Urinary bladder (tissue), 4 donors: Measurements from ENCODE around the gene TMEM248. TPM values are rescaled to one million over a fixed set of nuclear protein-coding genes. Genes with fewer than 3 reads are reported as not detected.
"Not testable (repeated sequence)": the region's sequence is repeated elsewhere in the genome, so short reads cannot be mapped to it uniquely, and the experiment has no call there.

Source experiments
- DNase-seq: peaks from one replicate; pipeline ENCODE4 v3.0.0-alpha.2; 2015; ENCODE audit errors: extremely low spot score
- H3K27ac ChIP-seq: one replicate; pipeline ENCODE4 v1.5.1; 2013; ENCODE audit warnings: low read depth, mild to moderate bottlenecking, moderate library complexity
- H3K36me3 ChIP-seq: one replicate; pipeline ENCODE4 v1.6.1; 2013; ENCODE audit warnings: mild to moderate bottlenecking, moderate library complexity; ENCODE audit not compliant: insufficient read depth
- H3K4me1 ChIP-seq: one replicate; pipeline ENCODE4 v1.6.1; 2013; ENCODE audit warnings: mild to moderate bottlenecking, moderate library complexity; ENCODE audit not compliant: insufficient read depth
- H3K4me3 ChIP-seq: one replicate; pipeline ENCODE4 v1.5.1; 2013; ENCODE audit warnings: low read depth, low read length
- WGBS: extraction: QIAGEN DNeasy Blood & Tissue Kit; methylation state at CpG from one replicate; pipeline ENCODE4 v1.1.7; 2013; 5-methylcytosine and 5-hydroxymethylcytosine counted together
- polyA plus RNA-seq: library from polyadenylated mRNA; stranded (reverse); fragments of 200-250 nt; gene quantifications from one replicate; pipeline ENCODE4 v1.2.3, GENCODE V29; 2013
- total RNA-seq: library from RNA; depleted of rRNA; stranded (reverse); fragments of >200 nt; gene quantifications from one replicate; pipeline ENCODE4 v1.2.3, GENCODE V29; 2014
- donor health status: healthy with polysubstance abuse.
- donor health status: healthy.

Gene TMEM248
- total and polyA plus RNA-seq, 2 donors, result 57.8 to 82.1 TPM

GRCh38 chr7:66970310-66970709 is 49.3 kb downstream of the TMEM248 start:
- no peak overlapping the region for H3K27ac ChIP-seq
- no peak overlapping the region for H3K4me3 ChIP-seq
- no peaks in the 10 kb centered on the region for H3K4me1 ChIP-seq
- no peak for DNase-seq
- no peaks in the 10 kb centered on the region for H3K36me3 ChIP-seq
- WGBS, result 70% methylated on average over 5 of the region's 5 CpGs

GRCh38 chr7:66974986-66975590 is 54.1 kb downstream of the TMEM248 start:
- no peaks in the 10 kb centered on the region for H3K4me1 ChIP-seq
- no peak for DNase-seq
- no peak overlapping the region for H3K4me3 ChIP-seq
- 82% methylated on average over 15 of the region's 15 CpGs for WGBS
- no peaks in the 10 kb centered on the region for H3K36me3 ChIP-seq
- no peak overlapping the region for H3K27ac ChIP-seq

GRCh38 chr7:66978312-66978711 is 57.3 kb downstream of the TMEM248 start:
- not testable (repeated sequence) for H3K4me1 ChIP-seq, H3K27ac ChIP-seq, H3K4me3 ChIP-seq, DNase-seq, H3K36me3 ChIP-seq
- WGBS, result 84% methylated on average over 5 of the region's 5 CpGs

GRCh38 chr7:66979013-66979412 is 58.0 kb downstream of the TMEM248 start:
- not testable (repeated sequence) for H3K27ac ChIP-seq, H3K4me1 ChIP-seq, H3K36me3 ChIP-seq, H3K4me3 ChIP-seq, DNase-seq
- WGBS, result 91% methylated on average over 2 of the region's 2 CpGs

- WGBS, result 93% methylated on average over 1 of the region's 1 CpG
- H3K36me3 ChIP-seq, H3K27ac ChIP-seq, DNase-seq, H3K4me1 ChIP-seq, H3K4me3 ChIP-seq: not testable (repeated sequence)
These were observed 59.3 kb downstream of the TMEM248 start for GRCh38 chr7:66980336-66980735.

GRCh38 chr7:66989552-66989951 is 68.5 kb downstream of the TMEM248 start:
- not testable (repeated sequence) for H3K27ac ChIP-seq, H3K36me3 ChIP-seq, DNase-seq, H3K4me1 ChIP-seq, H3K4me3 ChIP-seq
- 94% methylated on average over 1 of the region's 3 CpGs for WGBS

GRCh38 chr7:66994051-66994450 is 73.0 kb downstream of the TMEM248 start:
- WGBS, result 36% methylated on average over 5 of the region's 5 CpGs
- DNase-seq, H3K36me3 ChIP-seq, H3K4me1 ChIP-seq: not testable (repeated sequence)
- peak overlapping the region; percentile 43 for H3K4me3 ChIP-seq
- H3K27ac ChIP-seq, result peak overlapping the region; percentile 73

- not testable (repeated sequence) for H3K36me3 ChIP-seq, H3K4me1 ChIP-seq
- under 1% methylated on average over 9 of the region's 9 CpGs for WGBS
- H3K4me3 ChIP-seq, result peak overlapping the region; percentile 43
- peak overlapping the region; percentile 95 for H3K27ac ChIP-seq
- peak; percentile 23 for DNase-seq
These were observed 73.6 kb downstream of the TMEM248 start for GRCh38 chr7:66994691-66995049.

- not testable (repeated sequence) for H3K4me1 ChIP-seq, H3K36me3 ChIP-seq
- under 1% methylated on average over 59 of the region's 59 CpGs for WGBS
- H3K27ac ChIP-seq, result peak within 1 kb of the TSS; percentile 95
- peak within 1 kb of the TSS; percentile 43 for H3K4me3 ChIP-seq
- DNase-seq, result peak; percentile 97
These were observed 74.2 kb downstream of the TMEM248 start, which contains the start of gene SBDS for GRCh38 chr7:66995050-66995776. Gene SBDS (minus strand): TSS chr7:66995586. CDS start chr7:66995417, 169 bp downstream.

GRCh38 chr7:66996444-66997191 is 75.6 kb downstream of the TMEM248 start, which contains the start of gene TYW1:
Gene TYW1 (plus strand): TSS chr7:66996833. CDS start chr7:66996979, 146 bp downstream.
- DNase-seq, result peak; percentile 97
- H3K36me3 ChIP-seq, H3K27ac ChIP-seq, H3K4me1 ChIP-seq: not testable (repeated sequence)
- under 1% methylated on average over 44 of the region's 44 CpGs for WGBS
- H3K4me3 ChIP-seq, result peak within 1 kb of the TSS; percentile 64

- H3K27ac ChIP-seq, H3K4me1 ChIP-seq, DNase-seq, H3K4me3 ChIP-seq, H3K36me3 ChIP-seq: not testable (repeated sequence)
- 44% methylated on average over 4 of the region's 5 CpGs for WGBS
These were observed 79.7 kb downstream of the TMEM248 start for GRCh38 chr7:67000601-67001258.

GRCh38 chr7:67004145-67004544 is 83.1 kb downstream of the TMEM248 start:
- WGBS, result 80% methylated on average over 2 of the region's 2 CpGs
- H3K4me3 ChIP-seq, H3K36me3 ChIP-seq, H3K4me1 ChIP-seq, DNase-seq, H3K27ac ChIP-seq: not testable (repeated sequence)

- no peak for DNase-seq
- WGBS, result 85% methylated on average over 2 of the region's 2 CpGs
- no peak overlapping the region for H3K4me3 ChIP-seq
- peaks cover 2% of the 10 kb centered on the region for H3K36me3 ChIP-seq
- H3K27ac ChIP-seq, result no peak overlapping the region
- no peaks in the 10 kb centered on the region for H3K4me1 ChIP-seq
These were observed 85.9 kb downstream of the TMEM248 start for GRCh38 chr7:67006965-67007364.
